Activated T-cell treated with anti-CD3 and anti-CD28 coated beads for 24 hours (primary cell): ENCODE results near the gene CLN6.

Experiments used
- DNase-seq: peaks from one replicate; pipeline ENCODE4 v3.0.0-alpha.2; 2020; ENCODE audit warnings: low read depth

The CLN6 gene

DNA sequence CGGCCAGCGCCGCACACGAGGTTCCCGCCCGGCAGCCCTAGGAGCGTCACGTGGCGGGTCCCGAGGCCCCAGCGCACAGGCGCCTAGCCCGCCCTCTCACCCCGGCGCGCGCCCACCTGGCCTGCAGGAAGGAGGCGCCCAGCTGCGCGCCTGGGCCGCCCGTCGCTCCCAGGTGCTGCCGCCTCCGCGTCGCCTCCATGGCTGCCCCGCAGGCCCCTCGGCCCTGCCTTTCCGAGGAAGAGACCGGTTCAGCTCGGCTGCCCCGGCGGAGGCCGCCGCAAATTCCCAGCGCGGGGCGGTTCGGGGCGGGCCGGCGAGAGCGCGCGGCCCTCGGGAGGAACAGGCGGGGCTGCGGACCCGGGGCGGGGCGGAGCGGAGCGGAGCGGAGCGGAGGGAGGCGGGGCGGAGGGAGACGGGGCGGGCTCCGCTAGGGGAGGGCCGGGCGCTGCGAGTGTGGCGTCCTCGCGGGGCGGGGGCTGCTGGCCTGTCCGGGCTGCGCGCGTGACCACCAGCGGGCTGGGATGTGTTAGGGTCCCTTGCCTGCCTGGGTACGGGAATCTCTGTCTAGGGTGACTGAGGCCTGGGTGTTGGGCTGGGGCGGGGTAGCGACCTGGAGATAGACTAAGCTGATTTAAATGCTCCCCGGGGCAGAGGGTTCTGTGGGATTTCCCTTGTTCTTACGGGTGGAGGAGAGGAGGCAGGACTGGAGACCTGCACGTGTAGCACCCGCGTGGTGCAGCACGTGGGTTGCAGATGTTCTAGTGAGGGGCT is at the start of gene CLN6:
Gene CLN6 (minus strand): TSS at position 343 of the 771 bp plus-strand sequence. CDS start 144 bp downstream, at position 199.
- peak; percentile 74 for DNase-seq

DNA sequence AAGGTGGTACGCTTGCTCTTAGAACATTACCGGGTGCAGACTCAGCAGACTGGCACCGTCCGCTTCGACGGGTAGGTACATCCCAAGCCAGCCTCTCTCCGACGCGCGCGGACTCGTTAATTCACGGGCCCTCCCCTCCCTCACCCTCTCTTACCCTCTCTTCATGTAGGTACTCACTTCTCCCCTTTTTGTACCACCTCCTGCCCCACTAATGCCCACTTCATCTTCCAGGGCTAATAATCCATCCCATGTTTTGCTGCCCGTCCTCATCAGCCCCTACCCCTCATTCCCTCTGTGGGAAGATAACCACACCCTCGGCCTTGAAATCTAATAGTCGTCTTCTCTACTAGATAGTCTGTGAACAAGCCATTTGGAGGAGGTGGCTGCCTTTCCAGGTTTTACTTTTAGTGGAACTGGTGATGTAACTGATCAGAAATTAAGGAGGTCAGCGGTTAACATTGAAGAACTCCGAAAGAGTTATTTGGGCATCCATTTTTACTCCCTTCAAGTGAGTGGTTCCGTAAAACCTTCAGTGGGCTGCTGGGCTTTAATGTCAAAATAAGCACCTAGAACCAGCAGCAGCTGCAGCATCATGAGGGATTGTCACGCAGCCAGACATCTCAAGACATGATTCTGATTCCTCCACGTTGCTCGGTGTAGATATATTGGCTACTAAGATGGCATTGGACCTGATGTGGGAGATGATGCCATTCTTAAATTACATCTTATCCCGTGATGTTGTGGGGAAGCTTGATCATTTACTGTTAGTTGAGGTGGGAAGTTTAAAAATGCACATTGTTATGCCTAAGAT is 49.3 kb upstream of the CLN6 start:
- no peak for DNase-seq

DNA sequence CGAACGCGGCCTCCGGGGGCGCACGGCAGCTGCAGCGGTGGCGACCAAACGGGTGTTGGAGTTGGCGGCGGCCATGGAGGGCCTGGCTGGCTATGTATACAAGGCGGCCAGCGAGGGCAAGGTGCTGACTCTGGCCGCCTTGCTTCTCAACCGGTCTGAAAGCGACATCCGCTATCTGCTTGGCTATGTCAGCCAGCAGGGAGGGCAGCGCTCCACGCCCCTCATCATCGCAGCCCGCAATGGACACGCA is 48.7 kb upstream of the CLN6 start:
- no peak for DNase-seq

DNA sequence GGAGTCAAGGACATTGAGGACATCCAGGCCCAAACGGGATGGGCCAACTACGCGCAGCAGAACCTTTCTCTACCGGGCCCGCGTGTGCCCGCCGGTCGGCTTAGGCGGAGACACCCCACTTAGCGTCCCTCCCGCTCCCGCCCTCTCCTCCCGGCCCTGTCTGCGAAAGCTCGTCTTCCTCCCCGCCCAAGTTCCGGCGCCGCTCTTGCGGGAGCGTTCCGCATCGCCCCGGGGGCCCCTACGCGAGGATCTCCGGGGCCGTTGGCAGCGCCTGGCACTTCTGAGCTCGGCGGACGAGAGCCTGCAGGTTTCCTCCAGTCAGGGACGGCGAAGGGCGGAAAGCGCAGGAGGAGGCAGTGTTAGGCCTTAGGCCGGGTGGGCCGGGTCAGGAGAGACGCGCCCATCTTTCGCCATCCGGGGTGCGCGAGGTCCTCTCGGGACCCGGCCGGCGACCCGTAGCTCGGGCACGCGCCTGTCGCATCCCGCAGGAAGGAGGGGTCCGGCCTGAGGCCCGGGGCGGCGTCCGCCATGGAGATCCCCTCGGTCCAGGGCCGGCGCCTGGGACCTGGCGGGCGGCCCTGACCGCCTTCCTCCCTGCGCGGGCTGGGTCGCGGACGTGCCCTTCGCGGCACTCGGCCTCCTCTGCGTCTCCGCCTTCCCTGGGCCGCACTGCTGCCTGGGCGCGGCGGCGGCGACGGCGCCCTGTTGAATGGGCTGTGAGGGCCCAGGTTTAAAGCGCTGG is 48.2 kb upstream of the CLN6 start, which contains the start of gene FEM1B:
Gene FEM1B (plus strand): TSS at position 143 of the 742 bp plus-strand sequence. CDS start 673 bp downstream, outside the sequence.
- peak; percentile 85 for DNase-seq

DNA sequence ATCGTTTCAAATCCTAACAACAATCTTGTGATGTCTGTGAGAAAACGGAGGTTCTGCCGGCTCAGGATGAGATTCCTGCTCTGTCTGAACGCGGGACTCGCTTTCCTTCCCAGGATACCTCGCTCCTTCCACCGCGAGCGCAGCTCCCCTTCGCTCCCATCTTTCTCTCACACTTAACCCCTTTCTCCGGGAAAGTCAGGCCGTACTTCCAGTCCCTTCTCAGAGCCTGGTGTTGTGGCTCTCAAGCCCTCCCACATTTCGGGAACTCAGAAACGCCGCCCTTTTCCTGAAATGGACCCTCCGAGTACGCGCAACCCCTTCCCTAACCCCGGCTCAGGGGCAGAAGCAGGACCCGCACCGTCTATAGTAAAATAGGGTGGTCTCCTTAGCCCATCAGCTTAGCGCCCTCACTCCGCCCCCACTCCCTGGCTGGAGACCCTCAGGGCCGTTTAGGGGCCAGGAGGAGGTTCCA is 47.6 kb upstream of the CLN6 start:
- no peak for DNase-seq

DNA sequence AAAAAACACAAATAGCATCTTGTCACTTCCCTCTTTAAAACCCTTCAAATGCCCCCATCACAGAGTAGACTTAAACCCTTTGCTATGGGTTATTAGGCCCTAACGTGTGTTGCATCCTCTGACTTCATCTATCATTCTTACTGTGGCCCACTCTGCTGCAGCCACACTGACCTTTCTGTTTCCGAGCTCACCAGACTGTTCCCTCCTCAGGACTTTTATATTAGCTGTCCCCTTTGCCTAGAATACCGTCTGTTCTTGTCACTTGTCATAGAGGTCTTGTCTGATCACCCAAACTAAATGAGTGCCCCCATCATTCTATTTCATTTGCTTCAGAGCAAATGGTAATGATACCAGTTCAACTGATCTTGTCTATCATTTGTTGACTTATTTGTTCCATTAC is 47.1 kb upstream of the CLN6 start:
- DNase-seq: no peak

DNA sequence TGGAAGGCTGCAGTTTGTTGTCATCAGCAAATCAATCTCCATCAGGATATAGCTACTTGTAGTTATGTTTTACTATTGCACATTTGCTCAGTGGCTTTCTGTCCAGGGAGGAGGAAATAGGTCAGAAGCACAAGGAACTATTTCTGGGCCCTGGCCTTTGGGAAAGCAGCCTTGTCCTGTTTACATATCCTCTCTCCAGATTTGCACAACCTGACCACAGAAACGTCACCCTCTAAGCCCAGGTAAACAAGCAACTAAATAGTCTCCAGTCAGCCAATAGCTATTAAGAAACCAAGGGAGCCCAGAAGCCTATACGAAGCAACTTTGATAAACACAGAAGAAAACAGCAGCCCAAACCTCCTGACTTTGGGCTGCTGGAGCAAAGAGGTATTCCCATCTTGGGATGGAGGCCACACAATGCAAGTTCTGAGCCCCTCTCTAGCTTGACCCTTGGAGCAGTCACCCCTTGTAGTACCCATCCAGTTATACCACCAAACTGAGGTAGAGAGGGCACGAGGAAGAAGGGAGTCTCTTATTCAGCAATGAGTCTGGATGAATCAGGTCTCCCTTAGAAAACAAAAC is 45.7 kb upstream of the CLN6 start:
- DNase-seq: no peak

DNA sequence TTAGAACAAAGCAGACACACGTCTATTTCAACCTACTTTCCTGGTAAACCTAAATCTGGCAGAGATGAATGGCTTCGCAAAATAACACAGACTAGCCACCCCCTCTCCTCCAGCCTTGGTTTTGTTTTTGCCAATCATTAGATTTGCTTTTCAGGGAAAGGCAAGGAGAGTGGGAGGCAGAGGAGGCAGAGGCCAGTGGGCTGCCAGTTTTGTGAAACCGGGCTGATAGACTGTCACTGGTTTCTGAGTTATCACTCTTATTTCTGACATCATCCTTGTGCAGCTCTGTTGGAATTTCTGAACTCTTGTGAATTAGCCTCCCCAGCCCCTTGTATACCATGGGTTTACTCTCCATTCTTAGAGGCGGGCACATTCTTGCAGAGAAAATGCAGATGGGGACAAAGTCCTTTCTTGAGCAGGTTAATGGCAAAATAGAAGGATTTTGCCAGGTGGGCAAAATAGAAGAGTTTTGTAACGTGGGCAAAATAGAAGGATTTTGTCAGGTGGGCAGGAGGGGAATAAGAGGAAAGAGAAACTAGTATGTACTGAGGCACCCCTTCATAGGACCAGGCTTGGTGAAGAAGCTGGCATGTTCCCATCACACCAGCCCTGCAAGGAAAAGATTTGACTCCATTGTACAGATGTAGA is 44.8 kb upstream of the CLN6 start:
- no peak for DNase-seq

DNA sequence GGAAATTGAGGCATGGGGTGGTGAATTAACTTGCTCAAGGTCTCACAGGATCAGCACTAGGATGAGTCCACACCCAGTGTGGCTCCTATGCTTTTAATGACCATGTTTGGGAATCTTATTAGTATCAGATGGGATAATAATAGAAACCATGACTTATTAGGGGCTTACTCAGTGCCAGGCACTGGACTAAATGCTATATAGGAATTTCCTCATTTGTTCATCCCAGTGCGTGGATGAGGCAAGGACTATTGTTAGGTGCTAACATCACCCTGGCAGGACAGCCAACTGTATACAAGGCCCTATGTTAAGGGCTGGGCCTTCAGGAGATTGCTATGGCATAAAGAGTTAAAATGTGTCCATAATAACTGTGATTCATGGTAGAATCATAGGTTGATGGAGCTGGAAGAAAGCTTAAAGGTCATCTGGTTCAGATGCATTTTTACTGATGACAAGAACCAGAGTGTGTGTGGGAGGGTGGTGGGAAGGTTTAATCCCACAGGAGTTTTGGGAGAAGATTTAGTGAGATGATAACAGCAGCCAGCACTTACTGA is 43.3 kb upstream of the CLN6 start:
- no peak for DNase-seq

DNA sequence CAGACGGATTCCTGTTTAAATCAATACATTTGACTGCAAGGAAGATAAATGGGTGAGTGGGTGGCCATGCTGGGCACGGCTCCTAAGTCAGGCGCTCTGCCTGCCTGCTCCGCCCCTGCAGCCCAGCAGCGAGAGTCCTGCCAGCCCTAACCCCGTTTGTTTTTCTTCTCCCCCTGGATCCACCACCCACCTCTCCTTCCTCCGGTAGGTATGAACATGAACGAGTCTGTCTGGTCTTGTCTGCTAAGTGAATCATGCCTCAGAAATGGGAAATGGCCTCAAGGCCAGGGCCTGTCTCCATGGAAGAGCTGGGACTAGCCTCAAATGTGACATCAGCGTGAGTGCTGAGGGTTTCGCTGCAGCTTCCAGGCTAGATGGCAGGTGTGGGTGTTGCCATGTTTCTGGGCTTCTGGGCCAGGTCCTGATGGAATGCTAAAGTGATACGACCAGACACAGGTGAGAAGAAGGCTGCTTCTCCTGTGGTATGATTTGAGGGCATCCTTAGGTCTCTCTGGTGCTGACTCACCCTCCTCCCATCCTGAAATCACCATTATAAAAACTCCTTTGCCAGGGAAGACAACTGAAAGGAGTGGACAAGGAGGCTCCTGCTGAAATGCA is 42.4 kb upstream of the CLN6 start:
- DNase-seq: no peak

DNA sequence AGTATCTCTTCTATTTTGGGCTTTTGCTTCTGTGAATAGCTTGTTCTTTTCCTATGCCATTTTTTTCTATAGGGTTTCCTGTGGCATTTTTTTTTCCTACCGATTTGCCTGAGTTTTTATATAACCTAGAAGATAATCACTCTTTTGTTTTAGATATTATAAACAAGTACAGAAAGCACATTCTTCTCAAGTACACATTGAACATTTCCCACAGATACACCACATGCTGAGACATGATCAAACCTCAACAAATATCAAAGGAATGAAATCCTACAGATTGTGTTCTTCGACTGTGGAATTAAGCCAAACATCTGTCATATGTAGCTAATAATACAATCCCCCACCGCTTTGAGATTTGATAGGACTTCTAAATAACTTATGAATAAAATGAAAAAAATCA is 38.9 kb upstream of the CLN6 start:
- no peak for DNase-seq

DNA sequence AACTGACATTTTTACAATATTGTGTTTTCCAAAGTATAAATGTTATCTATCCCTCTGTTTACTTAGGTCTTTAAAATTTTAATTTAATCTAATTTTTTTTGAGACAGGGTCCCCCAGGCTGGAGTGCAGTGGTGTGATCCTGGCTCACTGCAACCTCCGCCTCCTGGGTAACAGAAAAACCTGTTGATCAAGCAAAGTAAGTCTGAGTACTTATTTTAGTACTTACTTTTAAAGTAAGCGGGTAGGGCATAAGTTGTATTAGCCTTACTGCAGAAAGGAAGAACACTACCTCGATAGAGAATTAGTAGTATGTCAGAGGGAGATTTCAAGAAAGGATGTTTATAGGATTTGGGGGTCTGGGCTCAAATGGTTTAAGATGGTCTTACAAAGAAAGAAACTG is 36.1 kb upstream of the CLN6 start:
- no peak for DNase-seq

DNA sequence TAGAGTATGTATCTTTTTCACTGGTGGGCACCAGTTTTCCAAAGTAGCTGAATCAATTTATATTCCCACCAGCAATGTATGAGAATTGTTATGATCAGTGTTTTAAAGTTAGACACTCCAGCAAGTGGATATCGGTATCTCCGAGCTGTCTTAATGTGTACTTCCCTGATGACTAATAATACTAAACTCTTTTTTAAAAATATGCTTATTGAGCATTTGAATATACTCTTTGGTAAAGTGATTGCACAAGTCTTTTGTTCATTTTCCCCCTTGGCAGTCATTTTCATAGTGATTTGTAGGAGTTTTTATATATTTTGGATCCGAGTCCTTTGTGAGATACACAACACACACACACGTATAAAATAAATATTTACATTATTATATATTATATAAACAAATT is 35.6 kb upstream of the CLN6 start:
- DNase-seq: no peak

DNA sequence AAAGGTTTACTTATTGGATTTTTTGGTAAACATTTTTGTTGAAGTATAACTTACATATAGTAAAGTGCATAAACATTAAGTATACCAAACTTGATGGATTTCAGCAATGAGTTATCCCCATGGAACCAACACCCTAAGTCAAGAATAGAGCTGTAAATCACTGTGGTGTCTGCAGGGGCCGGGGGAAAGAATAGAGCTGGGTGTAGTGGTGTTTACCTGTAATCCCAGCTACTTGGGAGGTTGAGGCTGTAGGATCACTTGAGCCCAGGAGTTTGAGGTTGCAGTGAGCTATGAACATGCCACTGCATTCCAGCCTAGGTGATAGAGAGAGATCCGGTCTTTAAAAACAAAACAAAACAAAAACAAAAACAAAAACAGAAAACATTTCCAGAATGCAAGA is 34.8 kb upstream of the CLN6 start:
- no peak for DNase-seq

DNA sequence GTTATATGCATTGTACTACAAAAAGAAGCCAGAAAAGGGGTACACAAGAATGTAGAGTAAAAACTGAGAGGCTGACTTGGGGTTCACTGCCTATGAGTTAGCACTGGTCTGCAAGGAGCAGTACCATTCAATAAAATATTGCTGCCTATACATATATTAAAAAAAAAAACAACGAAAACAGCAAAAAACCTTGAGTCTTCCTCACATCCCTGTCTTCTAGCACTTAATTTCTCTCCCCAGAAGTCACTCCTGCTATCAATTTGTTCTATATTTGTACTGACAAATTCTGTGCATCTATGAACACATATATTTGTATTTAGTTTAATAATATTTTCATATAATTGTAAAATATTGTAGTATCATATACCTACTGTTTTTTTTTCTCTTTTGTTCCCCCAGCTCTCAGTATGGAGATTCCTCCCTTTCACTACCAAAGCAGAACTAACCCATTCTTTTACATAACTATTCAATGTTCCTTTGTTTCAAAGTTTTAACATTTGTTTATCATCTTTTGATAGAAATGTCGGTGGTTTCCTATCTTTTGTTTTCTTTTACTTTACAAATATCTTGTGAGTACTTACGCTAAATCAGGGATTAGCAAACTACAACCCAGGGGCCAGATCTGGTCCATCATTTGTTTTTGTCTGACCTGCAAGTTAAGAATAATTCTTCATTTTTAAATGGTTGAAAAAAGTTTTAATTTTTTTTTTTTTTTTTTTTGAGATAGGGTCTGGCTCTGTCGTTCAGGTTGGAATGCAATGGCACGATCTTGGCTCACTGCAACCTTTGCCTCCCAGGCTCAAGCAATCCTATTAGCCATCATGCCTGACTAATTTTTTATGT is 33.2 kb upstream of the CLN6 start:
- DNase-seq: no peak

DNA sequence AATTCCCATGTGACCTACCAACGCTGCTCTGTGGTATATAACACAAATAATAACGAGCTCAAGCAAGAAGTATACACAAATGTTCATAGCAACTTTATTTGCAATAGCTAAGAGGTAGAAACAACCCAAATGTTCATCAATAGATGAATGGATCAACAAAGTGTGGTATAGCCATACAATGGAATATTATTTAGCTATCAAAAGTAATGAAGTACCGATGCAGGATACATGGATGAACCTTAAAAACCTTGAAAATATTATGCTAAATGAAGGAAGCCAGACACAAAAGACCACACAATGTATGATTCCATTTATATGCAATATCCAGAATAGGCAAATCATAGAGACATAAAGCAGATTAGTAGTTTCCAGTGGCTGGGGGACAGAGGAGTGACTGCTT is 32.5 kb upstream of the CLN6 start:
- DNase-seq: no peak

DNA sequence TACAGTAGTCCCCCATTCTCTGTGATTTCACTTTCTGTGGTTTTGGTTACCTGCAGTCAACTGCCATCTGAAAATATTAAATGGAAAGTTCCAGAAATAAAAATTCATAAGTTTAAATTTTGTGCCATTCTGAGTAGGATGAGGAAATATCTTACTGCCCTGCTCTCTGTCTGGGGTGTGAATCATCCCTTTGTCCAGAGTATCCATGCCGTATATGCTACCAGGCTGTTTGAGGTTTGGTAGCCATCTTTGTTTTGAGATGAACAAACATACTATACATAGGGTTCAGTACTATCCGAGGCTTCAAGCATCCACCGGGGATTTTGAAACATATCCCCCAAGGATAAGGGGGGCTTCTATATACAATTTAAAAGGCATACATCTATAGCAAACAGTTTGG is 31.7 kb upstream of the CLN6 start:
- no peak for DNase-seq

DNA sequence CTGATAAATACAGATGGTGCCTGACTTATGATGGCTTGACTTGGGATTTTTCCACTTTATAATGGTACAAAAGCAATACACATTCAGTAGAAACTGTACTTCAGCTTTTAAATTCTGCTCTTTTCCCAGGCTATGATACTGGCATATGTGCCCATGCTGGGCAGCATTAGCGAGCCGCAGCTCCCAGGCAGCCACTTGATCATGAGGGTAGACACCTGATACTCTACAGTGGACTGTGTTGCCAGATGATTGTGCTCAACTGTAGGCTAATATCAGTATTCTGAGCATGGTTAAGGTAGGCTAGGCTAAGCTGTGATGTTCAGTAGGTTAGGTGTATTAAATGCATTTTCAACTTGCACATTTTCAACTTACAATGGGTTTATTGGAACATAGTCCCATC is 30.4 kb upstream of the CLN6 start:
- no peak for DNase-seq

DNA sequence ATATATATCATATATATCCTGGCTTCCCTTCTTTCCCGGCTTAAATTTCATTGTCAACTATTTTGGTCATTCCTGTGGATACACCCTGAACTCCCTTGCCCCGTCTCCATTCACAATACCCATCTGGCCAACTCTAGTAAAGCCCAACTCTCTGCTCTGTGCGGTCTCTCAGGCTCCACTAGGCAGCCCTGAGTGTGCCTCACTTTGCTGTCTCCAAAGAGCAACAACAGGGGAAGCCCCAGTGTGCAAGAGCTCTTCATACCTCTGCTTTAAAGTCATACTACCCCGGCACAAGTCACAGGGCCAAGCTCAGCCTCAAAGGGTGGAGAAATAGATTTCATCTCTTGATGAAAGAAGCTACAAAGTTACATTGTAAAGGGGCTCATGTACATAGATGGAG is 29.2 kb upstream of the CLN6 start:
- no peak for DNase-seq
